ENCODE measurements around the gene CCDC40.

DNA sequence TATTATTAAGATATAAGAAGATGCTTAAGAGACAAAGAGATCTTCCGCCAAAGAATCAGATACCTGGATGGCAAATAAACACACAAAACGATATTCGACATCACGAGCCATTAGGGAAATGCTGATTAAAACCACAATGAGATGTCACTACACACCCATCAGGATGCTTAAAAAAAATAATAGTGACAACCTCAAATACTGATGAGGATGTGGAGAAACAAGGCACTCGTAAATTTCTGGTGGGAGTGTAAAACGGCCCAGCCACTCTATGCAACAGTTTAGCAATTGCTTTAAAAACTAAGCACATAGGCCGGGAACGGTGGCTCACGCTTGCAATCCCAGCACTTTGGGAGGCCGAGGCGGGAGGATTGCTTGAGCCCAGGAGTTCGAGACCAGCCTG, 40.2 kb upstream of the CCDC40 start:
- no peak for TF ChIP-seq FOXJ3 (CRISPR knock-in tag; IDR thresholded peaks at IDR 0.05; ENCODE audit: borderline replicate concordance)
- TF ChIP-seq SOX15 (CRISPR knock-in tag; IDR thresholded peaks at IDR 0.05), result no peak

Data from WTC11 (cell line).